NCI-H82 treated with DMSO at 0.1 percent for 48 hours (cell line): Measurements from ENCODE around the gene MICAL2.

Source experiments
- DNase-seq: peaks from one replicate; lab custom pipeline; 2025; ENCODE audit not compliant: unreplicated experiment; lab: John Stamatoyannopoulos, UW

Gene MICAL2

GRCh38 chr11:12154871-12155668 is 44.7 kb downstream of the MICAL2 start:
- no peak for DNase-seq

GRCh38 chr11:12155696-12156095 is 45.3 kb downstream of the MICAL2 start:
- DNase-seq, result no peak

GRCh38 chr11:12156301-12157140 is 46.1 kb downstream of the MICAL2 start:
- no peak for DNase-seq

- DNase-seq, result no peak
These were observed 46.9 kb downstream of the MICAL2 start for GRCh38 chr11:12157241-12157661.

GRCh38 chr11:12158909-12159308 is 48.5 kb downstream of the MICAL2 start:
- DNase-seq, result no peak

GRCh38 chr11:12159351-12160099 is 49.1 kb downstream of the MICAL2 start:
- DNase-seq, result no peak

GRCh38 chr11:12160231-12160630 is 49.8 kb downstream of the MICAL2 start:
- no peak for DNase-seq

- peak; percentile 34 for DNase-seq
These were observed 50.3 kb downstream of the MICAL2 start for GRCh38 chr11:12160680-12161079.

GRCh38 chr11:12161137-12161536 is 50.7 kb downstream of the MICAL2 start:
- no peak for DNase-seq

GRCh38 chr11:12161603-12162350 is 51.4 kb downstream of the MICAL2 start:
- DNase-seq, result no peak

- no peak for DNase-seq
These were observed 52.3 kb downstream of the MICAL2 start for GRCh38 chr11:12162652-12163051.

- DNase-seq, result no peak
These were observed 53.0 kb downstream of the MICAL2 start for GRCh38 chr11:12163181-12163941.

GRCh38 chr11:12164061-12165014 is 53.9 kb downstream of the MICAL2 start:
- DNase-seq, result no peak

GRCh38 chr11:12165237-12165875 is 55.0 kb downstream of the MICAL2 start:
- no peak for DNase-seq

- DNase-seq, result no peak
These were observed 56.1 kb downstream of the MICAL2 start for GRCh38 chr11:12166299-12167060.

GRCh38 chr11:12167061-12168000 is 56.9 kb downstream of the MICAL2 start:
- no peak for DNase-seq

- DNase-seq, result no peak
These were observed 57.7 kb downstream of the MICAL2 start for GRCh38 chr11:12168114-12168513.
